ENCODE measurements around the gene FOS. TPM values are rescaled to one million over a fixed set of nuclear protein-coding genes. Genes with fewer than 3 reads are reported as not detected.

Gene FOS
- total and polyA plus RNA-seq, 2 donors (not counting 1 experiment from before 2014, with no cell fraction given) = 103 to 4,077 TPM

- intact Hi-C loops (cut with micrococcal nuclease) = no loop called here
- no peaks in the 10 kb centered on the region for H3K4me1 Mint-ChIP-seq
- no peak for DNase-seq
- no peak for ATAC-seq (ENCODE audit: low read depth)
- H3K27me3 Mint-ChIP-seq = peaks cover 3% of the 10 kb centered on the region
- no peaks in the 10 kb centered on the region for H3K4me1 ChIP-seq (ENCODE audit: control insufficient read depth in 2 of 2, insufficient read depth in 2 of 2, low read length in 2 of 2)
- H3K27ac ChIP-seq (ENCODE audit: low read length in 2 of 2) = no peak overlapping the region
- CTCF ChIA-PET = interaction anchor here (0.9 to 1.3 kb wide), 3 partner anchors 19 to 189 kb away, joined by 3 to 4 read pairs (median 3); no protein-coding TSS in a partner anchor
- no peak overlapping the region for H3K9ac ChIP-seq (ENCODE audit: low read length)
- TF ChIP-seq EZH2 (IDR thresholded peaks at IDR 0.05; ENCODE audit: borderline replicate concordance, insufficient read depth, low read depth, low read length, poor library complexity, severe bottlenecking) (no peak), CTCF (IDR thresholded peaks at IDR 0.05) (no peak)
- no CpG with 5 or more reads among the region's 6 CpGs for WGBS (ENCODE audit: insufficient coverage)
- no peaks in the 10 kb centered on the region for H3K9me3 ChIP-seq (ENCODE audit: control extremely low read depth in 1 of 3, control insufficient read depth in 2 of 3, insufficient read depth in 1 of 3, low read length in 2 of 3)
- H3K36me3 ChIP-seq (replicated peaks in 1 of 2; ENCODE audit: control extremely low read depth in 1 of 2, control insufficient read depth in 1 of 2, extremely low read depth in 1 of 2, insufficient read depth in 2 of 2, low read length in 1 of 2) = no peaks in the 10 kb centered on the region
- no peak overlapping the region for H3K4me3 ChIP-seq (ENCODE audit: control extremely low read depth in 1 of 5, extremely low read depth in 1 of 5, insufficient read depth in 1 of 5, low read depth in 2 of 5, low read length in 4 of 5)
- no peaks in the 10 kb centered on the region for H3K9me3 Mint-ChIP-seq (ENCODE audit: insufficient read depth)
- H3K4me2 ChIP-seq (replicated peaks; ENCODE audit: low read depth, low read length, poor library complexity, severe bottlenecking) = no peak overlapping the region
- no peak overlapping the region for H3K4me3 Mint-ChIP-seq
- POLR2A ChIA-PET = no interaction called here
- H3K27ac Mint-ChIP-seq = no peak overlapping the region
- no peaks in the 10 kb centered on the region for H3K79me2 ChIP-seq (ENCODE audit: control insufficient read depth, insufficient read depth, low read length)
- H4K20me1 ChIP-seq (ENCODE audit: control insufficient read depth, insufficient read depth, low read length, poor library complexity, severe bottlenecking) = no peaks in the 10 kb centered on the region
- no peak overlapping the region for H2AFZ ChIP-seq (ENCODE audit: insufficient read depth, low read depth, low read length, poor library complexity, severe bottlenecking)
- peaks cover 0 to 7% (median 0%) of the 10 kb centered on the region in 4 experiments for H3K27me3 ChIP-seq (replicated peaks in 1 of 4; ENCODE audit: control extremely low read depth in 1 of 4, control insufficient read depth in 3 of 4, insufficient read depth in 4 of 4, low read length in 3 of 4)
Measured at GRCh38 chr14:75323571-75323970, 44.9 kb downstream of the FOS start.

GRCh38 chr14:75328558-75329155 is 50.0 kb downstream of the FOS start:
- intact Hi-C loops (cut with micrococcal nuclease) = no loop called here
- H3K4me1 Mint-ChIP-seq = peaks cover 10% of the 10 kb centered on the region
- Histone ChIP-seq H3K79me2 (ENCODE audit: control insufficient read depth, insufficient read depth, low read length) (no peaks in the 10 kb centered on the region), H2AFZ (ENCODE audit: insufficient read depth, low read depth, low read length, poor library complexity, severe bottlenecking) (no peak overlapping the region), H3K4me3 (ENCODE audit: control extremely low read depth in 1 of 5, extremely low read depth in 1 of 5, insufficient read depth in 1 of 5, low read depth in 2 of 5, low read length in 4 of 5) (no peak overlapping the region), H4K20me1 (ENCODE audit: control insufficient read depth, insufficient read depth, low read length, poor library complexity, severe bottlenecking) (no peaks in the 10 kb centered on the region), H3K4me2 (replicated peaks; ENCODE audit: low read depth, low read length, poor library complexity, severe bottlenecking) (no peak overlapping the region), H3K4me1 (ENCODE audit: control insufficient read depth in 2 of 2, insufficient read depth in 2 of 2, low read length in 2 of 2) (peaks cover 3 to 4% of the 10 kb centered on the region in 2 donors), H3K27ac (ENCODE audit: low read length in 2 of 2) (no peak overlapping the region), H3K9me3 (ENCODE audit: control extremely low read depth in 1 of 3, control insufficient read depth in 2 of 3, insufficient read depth in 1 of 3, low read length in 2 of 3) (no peaks in the 10 kb centered on the region), H3K9ac (ENCODE audit: low read length) (no peak overlapping the region), H3K27me3 (replicated peaks in 1 of 4; ENCODE audit: control extremely low read depth in 1 of 4, control insufficient read depth in 3 of 4, insufficient read depth in 4 of 4, low read length in 3 of 4) (peaks cover 0 to 7% (median 0%) of the 10 kb centered on the region in 4 experiments), H3K36me3 (replicated peaks in 1 of 2; ENCODE audit: control extremely low read depth in 1 of 2, control insufficient read depth in 1 of 2, extremely low read depth in 1 of 2, insufficient read depth in 2 of 2, low read length in 1 of 2) (no peaks in the 10 kb centered on the region)
- H3K27me3 Mint-ChIP-seq = peaks cover 3% of the 10 kb centered on the region
- 73% methylated on average over 3 of the region's 5 CpGs for WGBS (ENCODE audit: insufficient coverage)
- ChIA-PET CTCF (interaction anchor here (1.1 to 1.2 kb wide), 4 partner anchors 20 to 325 kb away, joined by 3 to 4 read pairs (median 3); no protein-coding TSS in a partner anchor), POLR2A (interaction anchor here (0.6 kb wide), 1 partner anchor 1016 kb away, joined by 9 read pairs; no protein-coding TSS in a partner anchor)
- no peak overlapping the region for H3K4me3 Mint-ChIP-seq
- ATAC-seq (ENCODE audit: low read depth) = no peak
- H3K9me3 Mint-ChIP-seq (ENCODE audit: insufficient read depth) = no peaks in the 10 kb centered on the region
- TF ChIP-seq CTCF (IDR thresholded peaks at IDR 0.05) (no peak), EZH2 (IDR thresholded peaks at IDR 0.05; ENCODE audit: borderline replicate concordance, insufficient read depth, low read depth, low read length, poor library complexity, severe bottlenecking) (no peak)
- DNase-seq = no peak
- no peak overlapping the region for H3K27ac Mint-ChIP-seq
